A549 (cell line): ENCODE results near the gene ADH1C. TPM values are rescaled to one million over a fixed set of nuclear protein-coding genes. Genes with fewer than 3 reads are reported as not detected.
"Not testable (repeated sequence)": the region's sequence is repeated elsewhere in the genome, so short reads cannot be mapped to it uniquely, and the experiment has no call there.

Experiments used
- ATAC-seq, 2 experiments: fragments of 200-7000 bp in 1 of 2; fragments of >200 bp in 1 of 2; cut with Nextera tagmentation in 1 of 2; cut with Tn5 transposase in 1 of 2; 3 replicates each; pipeline versions ENCODE4 v1.8.0 to v1.9.1; 2018 to 2020; ENCODE audit warnings: mild to moderate bottlenecking in 1 of 2, moderate library complexity in 1 of 2
- CTCF ChIA-PET: fragments of 300-600 bp; sonication (Branson Sonifier 250); formaldehyde crosslinking; extraction: SDS; loops from one replicate; lab custom pipeline; 2021; ENCODE audit warnings: antibody characterized with exemption, inconsistent platforms; lab: Yijun Ruan, JAX
- POLR2A ChIA-PET: fragments of 350-600 bp; formaldehyde crosslinking; extraction: SDS; loops from one replicate; lab custom pipeline; 2021; ENCODE audit warnings: antibody characterized with exemption, inconsistent platforms; lab: Yijun Ruan, JAX
- DNase-seq, 2 experiments: peaks; one replicate each; pipeline versions ENCODE4 v3.0.0 to v3.0.0-alpha.2; 2011 to 2016; ENCODE audit warnings: low read depth in 1 of 2, low spot score in 1 of 2
- FAIRE-seq: peaks from 2 replicates; lab custom pipeline; 2011; peaks lifted over from hg19 to GRCh38; lab: Jason Lieb, UNC
- H3K27ac ChIP-seq, 2 experiments: fragments of >200 bp; sonication (Bioruptor Twin); formaldehyde crosslinking; 3 replicates each; pipeline ENCODE4 v1.5.1; 2016 to 2017
- H3K4me1 ChIP-seq: fragments of >200 bp; sonication (Bioruptor Twin); formaldehyde crosslinking; 3 replicates; pipeline ENCODE4 v1.6.1; 2016
- H3K4me2 ChIP-seq: fragments of >200 bp; sonication (Bioruptor Twin); formaldehyde crosslinking; 3 replicates; pipeline ENCODE4 v1.6.1; 2016
- H3K4me3 ChIP-seq: fragments of >200 bp; sonication (Bioruptor Twin); formaldehyde crosslinking; 3 replicates; pipeline ENCODE4 v1.5.1; 2016
- H3K9me3 ChIP-seq: fragments of >200 bp; sonication (Bioruptor Twin); formaldehyde crosslinking; 3 replicates; pipeline ENCODE4 v1.6.1; 2016
- BHLHE40 ChIP-seq: IDR thresholded peaks from 2 replicates; pipeline ENCODE4 v1.6.1; 2012; ENCODE audit warnings: low read depth, low read length, inconsistent platforms
- CBX8 ChIP-seq: fragments of 200-600 bp; sonication (generic); IDR thresholded peaks from 2 replicates; pipeline ENCODE4 v1.6.1; 2016
- FOSB ChIP-seq: fragments of 250-450 bp; sonication (Bioruptor Pico); IDR thresholded peaks from 2 replicates; pipeline ENCODE4 v1.5.0; 2020; ENCODE audit warnings: mild to moderate bottlenecking, moderate library complexity
- FOXS1 ChIP-seq: fragments of 250-450 bp; sonication (Bioruptor Pico); IDR thresholded peaks from 2 replicates; pipeline ENCODE4 v1.5.0; 2020; ENCODE audit warnings: mild to moderate bottlenecking, moderate library complexity
- HEYL ChIP-seq: fragments of 250-450 bp; sonication (Bioruptor Pico); IDR thresholded peaks from 2 replicates; pipeline ENCODE4 v1.8.0; 2021; ENCODE audit warnings: mild to moderate bottlenecking, moderate library complexity
- KDM5A ChIP-seq: fragments of 200-600 bp; sonication (generic); IDR thresholded peaks from 2 replicates; pipeline ENCODE4 v1.6.1; 2016; ENCODE audit warnings: antibody characterized with exemption, mild to moderate bottlenecking
- MAFK ChIP-seq: fragments of 450-650 bp; IDR thresholded peaks from 2 replicates; pipeline ENCODE4 v1.6.1; 2014; ENCODE audit not compliant: partially characterized antibody
- NFE2L2 ChIP-seq: fragments of 150-350 bp; conservative IDR thresholded peaks from 2 replicates; pipeline ENCODE4 v1.6.1; 2014; ENCODE audit warnings: low read length
- RAD21 ChIP-seq, 2 experiments: fragments of >200 bp in 1 of 2; sonication (Bioruptor Twin) in 1 of 2; formaldehyde crosslinking in 1 of 2; IDR thresholded peaks in 1 of 2; conservative IDR thresholded peaks in 1 of 2; 2 replicates in 1 of 2; 3 replicates in 1 of 2; pipeline ENCODE4 v1.6.1; 2012 to 2018; ENCODE audit warnings: inconsistent platforms in 1 of 2
- RFX5 ChIP-seq: fragments of 450-650 bp; IDR thresholded peaks from 2 replicates; pipeline ENCODE4 v1.7.1; 2014; ENCODE audit warnings: antibody characterized with exemption, mild to moderate bottlenecking, moderate library complexity
- SREBF2 ChIP-seq: fragments of 450-650 bp; IDR thresholded peaks from 2 replicates; pipeline ENCODE4 v1.6.1; 2014; ENCODE audit warnings: mild to moderate bottlenecking, moderate library complexity
- TFCP2L1 ChIP-seq: fragments of 250-450 bp; sonication (Bioruptor Pico); IDR thresholded peaks from 2 replicates; pipeline ENCODE4 v1.5.0; 2021; ENCODE audit warnings: mild to moderate bottlenecking
- ZNF302 ChIP-seq: fragments of 250-450 bp; sonication (Bioruptor Pico); IDR thresholded peaks from 2 replicates; pipeline ENCODE4 v1.9.0; 2021; ENCODE audit warnings: inconsistent platforms, mild to moderate bottlenecking, moderate library complexity
- WGBS: methylation state at CpG from one replicate; pipeline ENCODE4 v1.1.6; 2017; ENCODE audit errors: missing lambda C conversion rate; 5-methylcytosine and 5-hydroxymethylcytosine counted together
- polyA plus RNA-seq, 4 experiments: library from polyadenylated mRNA; depleted of rRNA in 3 of 4; stranded (reverse); fragments of >200 nt; fragmentation: RNase III in 1 of 4; extraction: RNeasy Plus Mini Kit Qiagen cat#74134 plus additional on column Dnase treatment in 1 of 4; gene quantifications; 2 replicates in 3 of 4; 3 replicates in 1 of 4; pipeline ENCODE4 v1.2.3, GENCODE V29; 2011 to 2017
- TF ChIP-seq, protein P1 (sequence below): fragments of >200 bp; sonication (Bioruptor Twin); formaldehyde crosslinking; IDR thresholded peaks from 3 replicates; pipeline ENCODE4 v1.6.1; 2016
- TF ChIP-seq, protein P2 (sequence below): fragments of 250-450 bp; sonication (Bioruptor Pico); IDR thresholded peaks from 2 replicates; pipeline ENCODE4 v1.5.0; 2021; ENCODE audit warnings: mild to moderate bottlenecking, moderate library complexity, borderline replicate concordance
- TF ChIP-seq, protein P3 (sequence below): fragments of >200 bp; sonication (Bioruptor Twin); formaldehyde crosslinking; IDR thresholded peaks from 3 replicates; pipeline ENCODE4 v1.5.1; 2016

ADH1C gene
- polyA plus RNA-seq, 2 of the 4 experiments (the other 2 are of a cell fraction) = not detected

DNA sequence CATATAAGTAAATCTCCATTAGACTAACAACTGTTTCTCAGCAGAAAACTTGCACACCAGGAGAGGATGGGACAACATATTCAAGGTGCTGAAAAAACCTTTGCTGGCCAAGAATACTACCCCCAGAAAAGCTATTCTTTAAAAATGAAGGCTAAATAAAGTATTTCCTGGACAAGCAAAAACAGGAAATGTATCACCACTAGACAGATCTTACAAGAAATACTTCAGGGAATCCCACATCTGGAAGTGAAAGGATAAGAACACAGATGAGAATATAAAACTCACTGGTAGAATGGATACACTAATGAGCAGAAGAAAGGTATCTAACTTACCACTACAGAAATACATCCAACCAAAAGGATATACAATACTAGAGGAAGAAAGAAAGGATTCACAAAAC, 27.0 kb upstream of the ADH1C start:
- DNase-seq (no peak), ATAC-seq (no peak), FAIRE-seq (no peak)
- no peaks in the 10 kb centered on the region for H3K4me1 ChIP-seq
- H3K9me3 ChIP-seq = no peaks in the 10 kb centered on the region
- no peak overlapping the region for H3K4me3 ChIP-seq
- CTCF ChIA-PET = interaction anchor here (1.4 to 1.5 kb wide), 2 partner anchors 10 to 12 kb away, joined by 3 read pairs; no protein-coding TSS in a partner anchor
- no peak overlapping the region for H3K4me2 ChIP-seq
- TF ChIP-seq, protein P1, sequence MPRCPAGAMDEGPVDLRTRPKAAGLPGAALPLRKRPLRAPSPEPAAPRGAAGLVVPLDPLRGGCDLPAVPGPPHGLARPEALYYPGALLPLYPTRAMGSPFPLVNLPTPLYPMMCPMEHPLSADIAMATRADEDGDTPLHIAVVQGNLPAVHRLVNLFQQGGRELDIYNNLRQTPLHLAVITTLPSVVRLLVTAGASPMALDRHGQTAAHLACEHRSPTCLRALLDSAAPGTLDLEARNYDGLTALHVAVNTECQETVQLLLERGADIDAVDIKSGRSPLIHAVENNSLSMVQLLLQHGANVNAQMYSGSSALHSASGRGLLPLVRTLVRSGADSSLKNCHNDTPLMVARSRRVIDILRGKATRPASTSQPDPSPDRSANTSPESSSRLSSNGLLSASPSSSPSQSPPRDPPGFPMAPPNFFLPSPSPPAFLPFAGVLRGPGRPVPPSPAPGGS = no peak
- TF ChIP-seq, protein P2, sequence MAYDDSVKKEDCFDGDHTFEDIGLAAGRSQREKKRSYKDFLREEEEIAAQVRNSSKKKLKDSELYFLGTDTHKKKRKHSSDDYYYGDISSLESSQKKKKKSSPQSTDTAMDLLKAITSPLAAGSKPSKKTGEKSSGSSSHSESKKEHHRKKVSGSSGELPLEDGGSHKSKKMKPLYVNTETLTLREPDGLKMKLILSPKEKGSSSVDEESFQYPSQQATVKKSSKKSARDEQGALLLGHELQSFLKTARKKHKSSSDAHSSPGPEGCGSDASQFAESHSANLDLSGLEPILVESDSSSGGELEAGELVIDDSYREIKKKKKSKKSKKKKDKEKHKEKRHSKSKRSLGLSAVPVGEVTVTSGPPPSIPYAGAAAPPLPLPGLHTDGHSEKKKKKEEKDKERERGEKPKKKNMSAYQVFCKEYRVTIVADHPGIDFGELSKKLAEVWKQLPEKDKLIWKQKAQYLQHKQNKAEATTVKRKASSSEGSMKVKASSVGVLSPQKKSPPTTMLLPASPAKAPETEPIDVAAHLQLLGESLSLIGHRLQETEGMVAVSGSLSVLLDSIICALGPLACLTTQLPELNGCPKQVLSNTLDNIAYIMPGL (CRISPR knock-in tag) = no peak
- TF ChIP-seq CBX8 (no peak), RAD21 (conservative IDR thresholded peaks at IDR 0.05 in 1 of 2, IDR thresholded peaks at IDR 0.05 in 1 of 2) (no peak), MAFK (no peak), BHLHE40 (no peak)
- POLR2A ChIA-PET = no interaction called here
- H3K27ac ChIP-seq = no peak overlapping the region

DNA sequence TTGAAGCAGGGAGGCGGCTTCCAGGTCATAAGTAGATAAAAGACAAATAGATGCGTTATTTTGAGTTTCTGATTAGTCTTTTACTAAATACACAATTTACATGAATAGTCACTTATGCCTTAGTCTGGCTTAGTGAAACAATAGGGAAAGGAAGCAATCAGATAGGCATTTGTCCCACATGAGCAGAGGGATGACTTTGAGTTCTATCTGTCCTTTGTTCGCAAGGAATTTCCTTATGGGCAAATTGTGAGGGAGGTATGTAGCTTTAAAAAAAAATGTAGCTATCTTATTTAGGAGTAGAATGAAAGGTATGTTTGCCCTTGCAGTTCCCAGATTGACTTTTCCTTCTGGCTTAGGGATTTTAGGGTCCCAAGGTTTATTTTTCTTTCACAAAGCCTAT, 26.3 kb upstream of the ADH1C start:
- WGBS = 62% methylated on average over 3 of the region's 3 CpGs

DNA sequence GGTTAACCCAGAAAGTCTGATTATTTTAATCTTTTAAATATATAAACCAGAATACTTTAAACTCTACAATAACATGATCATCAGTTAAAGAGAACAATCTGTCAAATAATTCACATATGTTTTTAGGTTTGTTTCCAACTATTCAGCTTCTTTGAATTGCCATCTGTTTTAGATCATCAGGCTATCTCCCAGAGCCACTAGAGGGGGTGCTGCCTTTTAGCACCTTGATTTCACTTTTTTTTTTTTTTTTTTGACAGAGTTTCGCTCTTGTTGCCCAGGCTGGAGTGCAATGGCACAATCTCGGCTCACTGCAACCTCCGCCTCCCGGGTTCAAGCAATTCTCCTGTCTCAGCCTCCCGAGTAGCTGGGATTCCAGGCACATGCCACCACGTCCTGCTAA, 24.8 kb upstream of the ADH1C start:
- ATAC-seq, H3K4me2 ChIP-seq, POLR2A ChIA-PET, H3K9me3 ChIP-seq, FAIRE-seq, H3K4me1 ChIP-seq, H3K4me3 ChIP-seq, H3K27ac ChIP-seq: not testable (repeated sequence)
- DNase-seq = peak in 1 of 2 experiments; percentile 5
- TF ChIP-seq, protein P3, sequence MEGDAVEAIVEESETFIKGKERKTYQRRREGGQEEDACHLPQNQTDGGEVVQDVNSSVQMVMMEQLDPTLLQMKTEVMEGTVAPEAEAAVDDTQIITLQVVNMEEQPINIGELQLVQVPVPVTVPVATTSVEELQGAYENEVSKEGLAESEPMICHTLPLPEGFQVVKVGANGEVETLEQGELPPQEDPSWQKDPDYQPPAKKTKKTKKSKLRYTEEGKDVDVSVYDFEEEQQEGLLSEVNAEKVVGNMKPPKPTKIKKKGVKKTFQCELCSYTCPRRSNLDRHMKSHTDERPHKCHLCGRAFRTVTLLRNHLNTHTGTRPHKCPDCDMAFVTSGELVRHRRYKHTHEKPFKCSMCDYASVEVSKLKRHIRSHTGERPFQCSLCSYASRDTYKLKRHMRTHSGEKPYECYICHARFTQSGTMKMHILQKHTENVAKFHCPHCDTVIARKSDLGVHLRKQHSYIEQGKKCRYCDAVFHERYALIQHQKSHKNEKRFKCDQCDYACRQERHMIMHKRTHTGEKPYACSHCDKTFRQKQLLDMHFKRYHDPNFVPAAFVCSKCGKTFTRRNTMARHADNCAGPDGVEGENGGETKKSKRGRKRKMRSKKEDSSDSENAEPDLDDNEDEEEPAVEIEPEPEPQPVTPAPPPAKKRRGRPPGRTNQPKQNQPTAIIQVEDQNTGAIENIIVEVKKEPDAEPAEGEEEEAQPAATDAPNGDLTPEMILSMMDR = peak; percentile 19; the same call in 1 of the 3 replicates
- whole genome bisulfite sequencing = 19% methylated on average over 6 of the region's 6 CpGs
- CTCF ChIA-PET = interaction anchor here (0.6 to 1.0 kb wide), 4 partner anchors 11 to 240 kb away, joined by 3 read pairs; no protein-coding TSS in a partner anchor

More for the DNA sequence above, 26.3 kb upstream of the ADH1C start:
- ChIA-PET POLR2A (no interaction called here), CTCF (interaction anchor here (1.4 to 1.5 kb wide), 2 partner anchors 9 to 11 kb away, joined by 3 read pairs; no protein-coding TSS in a partner anchor)
- Histone ChIP-seq H3K4me1 (no peaks in the 10 kb centered on the region), H3K9me3 (no peaks in the 10 kb centered on the region), H3K4me3 (no peak overlapping the region), H3K4me2 (no peak overlapping the region), H3K27ac (no peak overlapping the region)
- FAIRE-seq (no peak), ATAC-seq (no peak), DNase-seq (no peak)
- TF ChIP-seq RAD21 (conservative IDR thresholded peaks at IDR 0.05 in 1 of 2, IDR thresholded peaks at IDR 0.05 in 1 of 2) (no peak), KDM5A (no peak), TFCP2L1 (CRISPR knock-in tag) (no peak), FOSB (CRISPR knock-in tag) (no peak), RFX5 (no peak), SREBF2 (no peak), ZNF302 (CRISPR knock-in tag) (no peak), HEYL (CRISPR knock-in tag) (no peak), FOXS1 (CRISPR knock-in tag) (no peak), NFE2L2 (no peak)
- TF ChIP-seq, protein P3 = no peak
- TF ChIP-seq, protein P1 = no peak

DNA sequence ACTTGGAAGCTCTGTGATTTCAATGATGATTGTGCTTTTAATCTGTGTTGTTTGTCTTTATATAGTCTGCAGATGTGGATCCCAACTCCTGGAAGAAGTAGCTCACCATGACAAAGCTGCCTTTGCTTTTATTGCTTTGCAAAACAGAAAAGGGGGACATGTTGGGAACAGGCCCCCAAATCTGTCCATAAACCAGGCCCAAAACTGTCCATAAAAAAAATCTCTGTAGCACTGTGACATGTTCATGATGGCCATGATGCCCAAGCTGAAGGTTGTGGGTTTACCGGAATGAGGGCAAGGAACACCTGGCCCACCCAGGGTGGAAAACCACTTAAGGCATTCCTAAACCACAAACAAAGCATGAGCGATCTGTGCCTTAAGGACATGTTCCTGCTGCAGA, 19.9 kb upstream of the ADH1C start:
- H3K9me3 ChIP-seq, H3K27ac ChIP-seq, H3K4me3 ChIP-seq, ATAC-seq, POLR2A ChIA-PET, H3K4me2 ChIP-seq, H3K4me1 ChIP-seq, DNase-seq, FAIRE-seq: not testable (repeated sequence)
- CTCF ChIA-PET = interaction anchor here (0.6 kb wide), 1 partner anchor 8 kb away, joined by 3 read pairs; no protein-coding TSS in a partner anchor
- WGBS = 56% methylated on average over 2 of the region's 2 CpGs

DNA sequence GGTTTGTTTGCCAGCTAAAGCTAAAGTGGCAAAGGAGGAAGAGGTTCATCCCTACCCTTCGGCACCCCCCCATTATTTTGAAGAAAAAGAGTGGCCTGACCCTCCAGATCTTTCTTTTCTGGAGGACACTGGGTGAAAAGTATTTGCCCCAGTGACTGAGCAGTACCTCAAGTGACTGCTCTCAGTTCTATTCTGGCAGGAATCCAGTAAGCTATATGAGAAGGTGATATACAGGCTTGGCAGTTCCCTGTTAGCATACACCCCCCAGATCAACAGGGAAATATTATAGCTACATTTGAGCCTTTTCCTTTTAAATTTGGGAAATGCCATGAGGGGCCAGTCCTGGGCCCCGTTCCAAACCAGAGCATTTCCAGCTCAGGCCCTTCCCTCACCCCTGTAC, 15.3 kb upstream of the ADH1C start:
- H3K4me2 ChIP-seq, H3K27ac ChIP-seq, H3K4me3 ChIP-seq, DNase-seq, H3K9me3 ChIP-seq, H3K4me1 ChIP-seq, POLR2A ChIA-PET, ATAC-seq, FAIRE-seq: not testable (repeated sequence)
- CTCF ChIA-PET = interaction anchor here (1.0 kb wide), 1 partner anchor 12 kb away, joined by 3 read pairs; no protein-coding TSS in a partner anchor
- 10% methylated on average over 2 of the region's 2 CpGs for WGBS
